ENCODE data around the gene GAREM1. TPM values are rescaled to one million over a fixed set of nuclear protein-coding genes. Genes with fewer than 3 reads are reported as not detected.

Gene GAREM1
- total RNA-seq, 1 experiment from 2014 or later, result 4.7 TPM

GRCh38 chr18:32255570-32255969 is 215.1 kb downstream of the GAREM1 start:
- CTCF ChIA-PET, result no interaction called here
- Histone ChIP-seq H3K4me3 (ENCODE audit: low read depth in 2 of 2, low read length in 2 of 2) (no peak overlapping the region), H3K27ac (ENCODE audit: low read length) (no peak overlapping the region), H3K36me3 (ENCODE audit: control insufficient read depth, insufficient read depth, low read length) (no peaks in the 10 kb centered on the region), H3K9me3 (ENCODE audit: control insufficient read depth, insufficient read depth, low read depth, low read length) (no peaks in the 10 kb centered on the region), H3K27me3 (ENCODE audit: control insufficient read depth, insufficient read depth, low read length) (no peaks in the 10 kb centered on the region), H3K4me1 (ENCODE audit: control insufficient read depth, insufficient read depth, low read length) (no peaks in the 10 kb centered on the region)
- TF ChIP-seq REST (IDR thresholded peaks at IDR 0.05; ENCODE audit: insufficient read depth in 1 of 2, low read depth in 2 of 2, low read length in 1 of 2) (no peak), TCF7L2 (IDR thresholded peaks at IDR 0.05; ENCODE audit: low read depth, low read length) (no peak), POLR2AphosphoS5 (IDR thresholded peaks at IDR 0.05; ENCODE audit: low read depth, low read length) (no peak), SIN3A (IDR thresholded peaks at IDR 0.05; ENCODE audit: borderline replicate concordance, insufficient read depth, low read depth, low read length) (no peak)
- TF ChIP-seq, protein P1, sequence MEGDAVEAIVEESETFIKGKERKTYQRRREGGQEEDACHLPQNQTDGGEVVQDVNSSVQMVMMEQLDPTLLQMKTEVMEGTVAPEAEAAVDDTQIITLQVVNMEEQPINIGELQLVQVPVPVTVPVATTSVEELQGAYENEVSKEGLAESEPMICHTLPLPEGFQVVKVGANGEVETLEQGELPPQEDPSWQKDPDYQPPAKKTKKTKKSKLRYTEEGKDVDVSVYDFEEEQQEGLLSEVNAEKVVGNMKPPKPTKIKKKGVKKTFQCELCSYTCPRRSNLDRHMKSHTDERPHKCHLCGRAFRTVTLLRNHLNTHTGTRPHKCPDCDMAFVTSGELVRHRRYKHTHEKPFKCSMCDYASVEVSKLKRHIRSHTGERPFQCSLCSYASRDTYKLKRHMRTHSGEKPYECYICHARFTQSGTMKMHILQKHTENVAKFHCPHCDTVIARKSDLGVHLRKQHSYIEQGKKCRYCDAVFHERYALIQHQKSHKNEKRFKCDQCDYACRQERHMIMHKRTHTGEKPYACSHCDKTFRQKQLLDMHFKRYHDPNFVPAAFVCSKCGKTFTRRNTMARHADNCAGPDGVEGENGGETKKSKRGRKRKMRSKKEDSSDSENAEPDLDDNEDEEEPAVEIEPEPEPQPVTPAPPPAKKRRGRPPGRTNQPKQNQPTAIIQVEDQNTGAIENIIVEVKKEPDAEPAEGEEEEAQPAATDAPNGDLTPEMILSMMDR (IDR thresholded peaks at IDR 0.05), result no peak
- in situ Hi-C loops (cut with HindIII; ENCODE audit: low pct_unique_long_range_greater_than_20kb, low sequenced_read_pairs) (no loop called here), intact Hi-C loops (cut with micrococcal nuclease; ENCODE audit: unreplicated experiment) (no loop called here)
- ATAC-seq (no peak), DNase-seq (ENCODE audit: low read depth, low spot score) (no peak)
- BruUV-seq (replicated peaks), result no TSS peak
- POLR2A ChIA-PET, result no interaction called here

DNA sequence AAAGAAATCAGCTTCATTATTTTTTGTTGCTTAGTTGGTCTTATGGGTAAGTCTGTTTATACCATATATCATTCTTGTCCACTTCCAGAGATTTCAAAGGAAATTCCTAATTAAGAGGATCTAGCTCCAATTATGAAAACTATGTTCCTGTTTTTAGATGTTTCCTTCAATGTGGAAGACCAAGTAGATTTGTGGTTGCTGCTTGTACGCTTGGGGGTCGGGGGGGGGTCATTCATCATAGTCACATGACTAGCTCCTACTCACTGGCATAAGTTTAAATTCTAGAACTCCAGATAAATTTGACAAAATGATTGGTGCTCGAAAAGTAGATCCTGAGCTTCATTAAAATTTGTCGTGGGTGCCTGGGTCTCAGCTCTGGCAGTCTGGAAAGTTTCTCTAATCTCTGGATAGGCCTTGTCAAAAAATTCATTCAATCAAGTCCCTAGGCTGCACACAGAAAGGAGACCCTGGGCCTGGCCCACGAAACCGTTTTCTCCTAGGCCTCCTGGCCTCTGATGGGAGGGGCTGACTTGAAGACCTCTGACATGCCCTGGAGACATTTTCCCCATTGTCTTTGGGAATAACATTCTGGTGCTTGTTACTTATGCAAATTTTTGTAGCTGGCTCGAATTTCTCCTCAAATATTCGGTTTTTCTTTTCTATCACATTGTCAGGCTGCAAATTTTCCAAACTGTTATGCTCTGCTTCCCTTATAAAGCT is 218.4 kb downstream of the GAREM1 start:
- ChIA-PET POLR2A (no interaction called here), CTCF (interaction anchor here (0.6 kb wide), 1 partner anchor 159 kb away, joined by 3 read pairs; no protein-coding TSS in a partner anchor)
- no peak for ATAC-seq

More for the DNA sequence above, 218.4 kb downstream of the GAREM1 start:
- TF ChIP-seq REST (IDR thresholded peaks at IDR 0.05; ENCODE audit: insufficient read depth in 1 of 2, low read depth in 2 of 2, low read length in 1 of 2), result no peak
- TF ChIP-seq SIN3A (IDR thresholded peaks at IDR 0.05; ENCODE audit: borderline replicate concordance, insufficient read depth, low read depth, low read length), result no peak
- TF ChIP-seq POLR2AphosphoS5 (IDR thresholded peaks at IDR 0.05; ENCODE audit: low read depth, low read length), result no peak
- TF ChIP-seq, protein P1 (IDR thresholded peaks at IDR 0.05), result no peak
- no TSS peak for BruUV-seq (replicated peaks)
- H3K27ac ChIP-seq (ENCODE audit: low read length), result no peak overlapping the region
- in situ Hi-C loops (cut with HindIII; ENCODE audit: low pct_unique_long_range_greater_than_20kb, low sequenced_read_pairs), result no loop called here
- intact Hi-C loops (cut with micrococcal nuclease; ENCODE audit: unreplicated experiment), result no loop called here
- H3K36me3 ChIP-seq (ENCODE audit: control insufficient read depth, insufficient read depth, low read length), result no peaks in the 10 kb centered on the region
- no peaks in the 10 kb centered on the region for H3K9me3 ChIP-seq (ENCODE audit: control insufficient read depth, insufficient read depth, low read depth, low read length)
- H3K4me1 ChIP-seq (ENCODE audit: control insufficient read depth, insufficient read depth, low read length), result no peaks in the 10 kb centered on the region
- H3K4me3 ChIP-seq (ENCODE audit: low read depth in 2 of 2, low read length in 2 of 2), result no peak overlapping the region
- no peak for DNase-seq (ENCODE audit: low read depth, low spot score)
- H3K27me3 ChIP-seq (ENCODE audit: control insufficient read depth, insufficient read depth, low read length), result no peaks in the 10 kb centered on the region

All from Panc1 (cell line).